Measurements from ENCODE around the gene QPRT. TPM values are rescaled to one million over a fixed set of nuclear protein-coding genes. Genes with fewer than 3 reads are reported as not detected.
"Not testable (repeated sequence)": the region's sequence is repeated elsewhere in the genome, so short reads cannot be mapped to it uniquely, and the experiment has no call there.

The QPRT gene
- total and polyA plus RNA-seq, 2 of the 8 experiments (the other 6 are each of a cell fraction or from before 2014, with no cell fraction given), result 89.0 to 102 TPM

DNA sequence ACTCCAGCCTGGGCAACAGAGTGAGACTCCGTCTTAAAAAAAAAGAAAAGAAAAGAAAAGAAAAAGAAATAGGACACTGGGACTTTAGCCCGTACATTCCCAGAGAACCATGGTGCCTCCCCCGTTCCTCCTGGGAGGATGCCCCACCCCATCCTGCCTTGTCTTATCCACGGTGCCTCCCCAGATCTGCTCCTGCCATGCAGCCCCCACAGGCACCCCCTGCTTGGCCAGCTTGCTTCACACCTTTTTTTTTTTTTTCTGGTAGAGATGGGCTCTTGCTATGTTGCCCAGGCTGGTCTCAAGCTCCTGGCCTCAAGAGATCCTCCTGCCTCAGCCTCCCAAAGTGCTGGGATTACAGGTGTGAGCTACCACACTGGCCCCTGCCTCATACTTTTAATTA lies 67.5 kb downstream of the QPRT start:
- not testable (repeated sequence) for H4K8ac ChIP-seq (ENCODE audit: extremely low read depth, insufficient read depth, low read length); H2BK5ac ChIP-seq (ENCODE audit: low read depth, low read length); H2BK20ac ChIP-seq (ENCODE audit: low read length); H3K27ac ChIP-seq (ENCODE audit: low read depth, low read length); H2BK15ac ChIP-seq (ENCODE audit: low read length); H3K4me3 ChIP-seq (ENCODE audit: extremely low read depth in 1 of 4, insufficient read depth in 2 of 4, low read depth in 3 of 4, low read length in 4 of 4); H3K9ac ChIP-seq (replicated peaks in 1 of 4; ENCODE audit: extremely low read depth in 1 of 4, low read depth in 3 of 4, low read length in 3 of 4); H3K79me1 ChIP-seq (ENCODE audit: low read depth, low read length); H3K4ac ChIP-seq (replicated peaks; ENCODE audit: insufficient read length, low read depth, low read length); DNase-seq (ENCODE audit: low read depth in 1 of 2, low spot score in 2 of 2); H2AK5ac ChIP-seq (ENCODE audit: low read depth, low read length); H3K18ac ChIP-seq (ENCODE audit: extremely low read depth, low read length); FAIRE-seq; H2BK12ac ChIP-seq (ENCODE audit: low read depth, low read length); H4K91ac ChIP-seq (replicated peaks; ENCODE audit: insufficient read length, low read length); H3K9me3 ChIP-seq (ENCODE audit: insufficient read depth in 2 of 2, low read depth in 1 of 2, low read length in 1 of 2); H3K36me3 ChIP-seq (ENCODE audit: control insufficient read depth in 2 of 4, insufficient read depth in 4 of 4, low read length in 3 of 4); H3K23me2 ChIP-seq (ENCODE audit: low read depth, low read length); H3K27me3 ChIP-seq (replicated peaks in 1 of 4; ENCODE audit: control insufficient read depth in 3 of 4, extremely low read depth in 1 of 4, insufficient read depth in 3 of 4, low read length in 3 of 4); H4K5ac ChIP-seq (ENCODE audit: insufficient read length, low read depth, low read length); H2AFZ ChIP-seq (ENCODE audit: low read length); H3K4me2 ChIP-seq (ENCODE audit: insufficient read depth in 1 of 2, low read depth in 2 of 2, low read length in 2 of 2); H2BK120ac ChIP-seq (replicated peaks; ENCODE audit: low read depth, low read length); H3K23ac ChIP-seq (ENCODE audit: insufficient read length); H3K56ac ChIP-seq (replicated peaks; ENCODE audit: insufficient read length, low read depth, low read length); H3K14ac ChIP-seq (ENCODE audit: insufficient read length); H3K79me2 ChIP-seq (ENCODE audit: control insufficient read depth in 1 of 2, insufficient read depth in 2 of 2, low read length in 2 of 2); H4K20me1 ChIP-seq (replicated peaks in 1 of 2; ENCODE audit: control insufficient read depth in 1 of 2, insufficient read depth in 2 of 2, low read length in 2 of 2); H3K4me1 ChIP-seq (replicated peaks in 1 of 4; ENCODE audit: control insufficient read depth in 3 of 4, insufficient read depth in 4 of 4, low read length in 3 of 4)
- WGBS, 2 experiments (ENCODE audit: extremely low coverage in 1 of 2, insufficient coverage in 1 of 2, insufficient read length in 1 of 2, insufficient replicate concordance in 2 of 2, low coverage in 1 of 2, low lambda C conversion rate in 2 of 2, missing lambda C conversion rate in 1 of 2), result 96% methylated on average over 3 of the region's 4 CpGs; no CpG with 5 or more reads in 1 of the 2 experiments
- CTCF ChIA-PET (ENCODE audit: partially characterized antibody), result interaction anchor here (1.7 kb wide), 1 partner anchor 55 kb away, joined by 3 read pairs; no protein-coding TSS in a partner anchor
- POLR2A ChIA-PET (ENCODE audit: partially characterized antibody), result interaction anchor here (0.8 to 3.2 kb wide), 7 partner anchors 10 to 43 kb away, joined by 3 to 12 read pairs (median 5); no protein-coding TSS in a partner anchor

Other genes with a start within 250 kb of the QPRT start
- gene BOLA2, start 224.8 kb upstream of the QPRT start, total RNA-seq (2021; fragmentation: NEBNext Ultra II Directional; extraction: Animal tissue kit (Norgen Biotek cat#: 25700)), result 9.8 and 13.0 TPM in 2 replicates
- gene BOLA2, start 224.8 kb upstream of the QPRT start, polyA plus RNA-seq (2011; rRNA removed), result 61.1 and 75.2 TPM in 2 replicates
- gene SLX1B, start 224.6 kb upstream of the QPRT start, total RNA-seq (2021; fragmentation: NEBNext Ultra II Directional; extraction: Animal tissue kit (Norgen Biotek cat#: 25700)), result 47.9 and 71.6 TPM in 2 replicates
- gene SLX1B, start 224.6 kb upstream of the QPRT start, polyA plus RNA-seq (2011; rRNA removed), result 101 and 141 TPM in 2 replicates
- gene SULT1A4, start 219.3 kb upstream of the QPRT start, total RNA-seq (2021; fragmentation: NEBNext Ultra II Directional; extraction: Animal tissue kit (Norgen Biotek cat#: 25700)), result 0.82 and 4.1 TPM in 2 replicates
- gene SULT1A4, start 219.3 kb upstream of the QPRT start, polyA plus RNA-seq (2011; rRNA removed), result 1.4 and 1.7 TPM in 2 replicates
- 39.8 and 50.9 TPM in 2 replicates for gene NPIPB12, start 172.8 kb upstream of the QPRT start, total RNA-seq (2021; fragmentation: NEBNext Ultra II Directional; extraction: Animal tissue kit (Norgen Biotek cat#: 25700))
- gene NPIPB12, start 172.8 kb upstream of the QPRT start, polyA plus RNA-seq (2011; rRNA removed), result 43.6 and 44.8 TPM in 2 replicates
- 1.6 and 1.8 TPM in 2 replicates for gene SPN, start 15.9 kb upstream of the QPRT start, total RNA-seq (2021; fragmentation: NEBNext Ultra II Directional; extraction: Animal tissue kit (Norgen Biotek cat#: 25700))
- gene SPN, start 15.9 kb upstream of the QPRT start, polyA plus RNA-seq (2011; rRNA removed), result 1.3 and 1.5 TPM in 2 replicates
- gene C16orf54, start 66.8 kb downstream of the QPRT start, total RNA-seq (2021; fragmentation: NEBNext Ultra II Directional; extraction: Animal tissue kit (Norgen Biotek cat#: 25700)), result not detected in 2 replicates
- not detected in 2 replicates for gene C16orf54, start 66.8 kb downstream of the QPRT start, polyA plus RNA-seq (2011; rRNA removed)
- gene ZG16, start 99.1 kb downstream of the QPRT start, total RNA-seq (2021; fragmentation: NEBNext Ultra II Directional; extraction: Animal tissue kit (Norgen Biotek cat#: 25700)), result not detected in 2 replicates
- gene ZG16, start 99.1 kb downstream of the QPRT start, polyA plus RNA-seq (2011; rRNA removed), result not detected in 2 replicates
- 142 and 145 TPM in 2 replicates for gene KIF22, start 111.6 kb downstream of the QPRT start, total RNA-seq (2021; fragmentation: NEBNext Ultra II Directional; extraction: Animal tissue kit (Norgen Biotek cat#: 25700))
- 139 and 161 TPM in 2 replicates for gene KIF22, start 111.6 kb downstream of the QPRT start, polyA plus RNA-seq (2011; rRNA removed)
- gene MAZ, start 127.3 kb downstream of the QPRT start, total RNA-seq (2021; fragmentation: NEBNext Ultra II Directional; extraction: Animal tissue kit (Norgen Biotek cat#: 25700)), result 376 and 380 TPM in 2 replicates
- gene MAZ, start 127.3 kb downstream of the QPRT start, polyA plus RNA-seq (2011; rRNA removed), result 219 and 357 TPM in 2 replicates
- 12.8 and 16.6 TPM in 2 replicates for gene PRRT2, start 133.0 kb downstream of the QPRT start, total RNA-seq (2021; fragmentation: NEBNext Ultra II Directional; extraction: Animal tissue kit (Norgen Biotek cat#: 25700))
- 32.6 and 49.7 TPM in 2 replicates for gene PRRT2, start 133.0 kb downstream of the QPRT start, polyA plus RNA-seq (2011; rRNA removed)
- gene PAGR1, start 137.0 kb downstream of the QPRT start, total RNA-seq (2021; fragmentation: NEBNext Ultra II Directional; extraction: Animal tissue kit (Norgen Biotek cat#: 25700)), result 56.4 and 56.6 TPM in 2 replicates
- 35.4 and 53.5 TPM in 2 replicates for gene PAGR1, start 137.0 kb downstream of the QPRT start, polyA plus RNA-seq (2011; rRNA removed)
- gene MVP, start 141.3 kb downstream of the QPRT start, total RNA-seq (2021; fragmentation: NEBNext Ultra II Directional; extraction: Animal tissue kit (Norgen Biotek cat#: 25700)), result 1.9 and 2.9 TPM in 2 replicates
- gene MVP, start 141.3 kb downstream of the QPRT start, polyA plus RNA-seq (2011; rRNA removed), result 1.9 and 4.3 TPM in 2 replicates
- 69.2 and 70.9 TPM in 2 replicates for gene CDIPT, start 184.0 kb downstream of the QPRT start, total RNA-seq (2021; fragmentation: NEBNext Ultra II Directional; extraction: Animal tissue kit (Norgen Biotek cat#: 25700))
- 140 and 190 TPM in 2 replicates for gene CDIPT, start 184.0 kb downstream of the QPRT start, polyA plus RNA-seq (2011; rRNA removed)
- gene SEZ6L2, start 220.4 kb downstream of the QPRT start, total RNA-seq (2021; fragmentation: NEBNext Ultra II Directional; extraction: Animal tissue kit (Norgen Biotek cat#: 25700)), result 43.5 and 46.6 TPM in 2 replicates
- 47.7 and 65.7 TPM in 2 replicates for gene SEZ6L2, start 220.4 kb downstream of the QPRT start, polyA plus RNA-seq (2011; rRNA removed)
- 17.8 and 18.6 TPM in 2 replicates for gene ASPHD1, start 221.3 kb downstream of the QPRT start, total RNA-seq (2021; fragmentation: NEBNext Ultra II Directional; extraction: Animal tissue kit (Norgen Biotek cat#: 25700))
- 14.1 and 14.5 TPM in 2 replicates for gene ASPHD1, start 221.3 kb downstream of the QPRT start, polyA plus RNA-seq (2011; rRNA removed)
- 10.8 and 12.3 TPM in 2 replicates for gene KCTD13, start 247.0 kb downstream of the QPRT start, total RNA-seq (2021; fragmentation: NEBNext Ultra II Directional; extraction: Animal tissue kit (Norgen Biotek cat#: 25700))
- gene KCTD13, start 247.0 kb downstream of the QPRT start, polyA plus RNA-seq (2011; rRNA removed), result 9.2 and 14.0 TPM in 2 replicates